Measurements from ENCODE around the gene PPP2R1B. TPM values are rescaled to one million over a fixed set of nuclear protein-coding genes. Genes with fewer than 3 reads are reported as not detected.

The PPP2R1B gene
- total and polyA plus RNA-seq, 4 donors, result 33.2 to 316 (median 52.5) TPM

GRCh38 chr11:111729831-111730311, 36.3 kb downstream of the PPP2R1B start:
- Histone ChIP-seq H3K27me3 (ENCODE audit: control insufficient read depth in 4 of 4, insufficient read depth in 4 of 4, low read length in 3 of 4) (no peaks in the 10 kb centered on the region), H3K9ac (ENCODE audit: low read depth in 1 of 2, low read length in 2 of 2) (peak overlapping the region; percentile 58 to 85), H3K36me3 (ENCODE audit: control insufficient read depth in 4 of 4, insufficient read depth in 3 of 4, low read depth in 1 of 4, low read length in 3 of 4) (peaks cover 0 to 6% (median 2%) of the 10 kb centered on the region in 4 donors), H3K27ac (ENCODE audit: low read depth in 1 of 2, low read length in 2 of 2) (peak overlapping the region; percentile 97 to 98), H3K4me3 (ENCODE audit: low read depth in 1 of 3, low read length in 3 of 3) (no peak overlapping the region), H3K4me1 (ENCODE audit: control insufficient read depth in 4 of 4, insufficient read depth in 4 of 4, low read length in 3 of 4) (peaks cover 11 to 69% (median 39%) of the 10 kb centered on the region in 4 donors), H3K9me3 (ENCODE audit: control insufficient read depth in 4 of 4, low read length in 3 of 4) (no peaks in the 10 kb centered on the region)
- TF ChIP-seq FOXA1 (IDR thresholded peaks at IDR 0.05) (no peak), SP1 (IDR thresholded peaks at IDR 0.05) (peak; percentile 18), RXRA (IDR thresholded peaks at IDR 0.05) (peak; percentile 21 to 42), YY1 (IDR thresholded peaks at IDR 0.05) (no peak), RAD21 (IDR thresholded peaks at IDR 0.05) (peak; percentile 5 to 20), NR2F2 (IDR thresholded peaks at IDR 0.05) (peak; percentile 98)
- no peak for DNase-seq (ENCODE audit: low spot score)
- WGBS, result 60% methylated on average over 9 of the region's 9 CpGs

GRCh38 chr11:111729071-111729830, 36.9 kb downstream of the PPP2R1B start:
- Histone ChIP-seq H3K4me1 (ENCODE audit: control insufficient read depth in 4 of 4, insufficient read depth in 4 of 4, low read length in 3 of 4) (peaks cover 11 to 63% (median 36%) of the 10 kb centered on the region in 4 donors), H3K27ac (ENCODE audit: low read depth in 1 of 2, low read length in 2 of 2) (peak overlapping the region; percentile 97 to 98), H3K9ac (ENCODE audit: low read depth in 1 of 2, low read length in 2 of 2) (peak overlapping the region; percentile 58 to 85), H3K9me3 (ENCODE audit: control insufficient read depth in 4 of 4, low read length in 3 of 4) (no peaks in the 10 kb centered on the region), H3K36me3 (ENCODE audit: control insufficient read depth in 4 of 4, insufficient read depth in 3 of 4, low read depth in 1 of 4, low read length in 3 of 4) (peaks cover 1 to 8% (median 5%) of the 10 kb centered on the region in 4 donors), H3K27me3 (ENCODE audit: control insufficient read depth in 4 of 4, insufficient read depth in 4 of 4, low read length in 3 of 4) (no peaks in the 10 kb centered on the region), H3K4me3 (ENCODE audit: low read depth in 1 of 3, low read length in 3 of 3) (no peak overlapping the region)
- peak; percentile 71 for DNase-seq (ENCODE audit: low spot score)
- 80% methylated on average over 10 of the region's 10 CpGs for WGBS
- TF ChIP-seq YY1 (IDR thresholded peaks at IDR 0.05), result no peak
- TF ChIP-seq, protein P1, sequence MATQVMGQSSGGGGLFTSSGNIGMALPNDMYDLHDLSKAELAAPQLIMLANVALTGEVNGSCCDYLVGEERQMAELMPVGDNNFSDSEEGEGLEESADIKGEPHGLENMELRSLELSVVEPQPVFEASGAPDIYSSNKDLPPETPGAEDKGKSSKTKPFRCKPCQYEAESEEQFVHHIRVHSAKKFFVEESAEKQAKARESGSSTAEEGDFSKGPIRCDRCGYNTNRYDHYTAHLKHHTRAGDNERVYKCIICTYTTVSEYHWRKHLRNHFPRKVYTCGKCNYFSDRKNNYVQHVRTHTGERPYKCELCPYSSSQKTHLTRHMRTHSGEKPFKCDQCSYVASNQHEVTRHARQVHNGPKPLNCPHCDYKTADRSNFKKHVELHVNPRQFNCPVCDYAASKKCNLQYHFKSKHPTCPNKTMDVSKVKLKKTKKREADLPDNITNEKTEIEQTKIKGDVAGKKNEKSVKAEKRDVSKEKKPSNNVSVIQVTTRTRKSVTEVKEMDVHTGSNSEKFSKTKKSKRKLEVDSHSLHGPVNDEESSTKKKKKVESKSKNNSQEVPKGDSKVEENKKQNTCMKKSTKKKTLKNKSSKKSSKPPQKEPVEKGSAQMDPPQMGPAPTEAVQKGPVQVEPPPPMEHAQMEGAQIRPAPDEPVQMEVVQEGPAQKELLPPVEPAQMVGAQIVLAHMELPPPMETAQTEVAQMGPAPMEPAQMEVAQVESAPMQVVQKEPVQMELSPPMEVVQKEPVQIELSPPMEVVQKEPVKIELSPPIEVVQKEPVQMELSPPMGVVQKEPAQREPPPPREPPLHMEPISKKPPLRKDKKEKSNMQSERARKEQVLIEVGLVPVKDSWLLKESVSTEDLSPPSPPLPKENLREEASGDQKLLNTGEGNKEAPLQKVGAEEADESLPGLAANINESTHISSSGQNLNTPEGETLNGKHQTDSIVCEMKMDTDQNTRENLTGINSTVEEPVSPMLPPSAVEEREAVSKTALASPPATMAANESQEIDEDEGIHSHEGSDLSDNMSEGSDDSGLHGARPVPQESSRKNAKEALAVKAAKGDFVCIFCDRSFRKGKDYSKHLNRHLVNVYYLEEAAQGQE (IDR thresholded peaks at IDR 0.05), result no peak
- no peak for TF ChIP-seq RAD21 (IDR thresholded peaks at IDR 0.05)
- no peak for TF ChIP-seq RXRA (IDR thresholded peaks at IDR 0.05)
- TF ChIP-seq MAX (IDR thresholded peaks at IDR 0.05), result no peak
- TF ChIP-seq NR2F2 (IDR thresholded peaks at IDR 0.05), result no peak
- TF ChIP-seq GABPA (IDR thresholded peaks at IDR 0.05 in 1 of 2, conservative IDR thresholded peaks at IDR 0.05 in 1 of 2), result no peak
- TF ChIP-seq FOXA1 (IDR thresholded peaks at IDR 0.05), result no peak
- TF ChIP-seq HNF4G (IDR thresholded peaks at IDR 0.05), result no peak
- no peak for TF ChIP-seq TAF1 (conservative IDR thresholded peaks at IDR 0.05)
- no peak for TF ChIP-seq JUND (IDR thresholded peaks at IDR 0.05)
- no peak for TF ChIP-seq EGR1 (IDR thresholded peaks at IDR 0.05; ENCODE audit: low read depth in 2 of 2)
- no peak for TF ChIP-seq SP1 (IDR thresholded peaks at IDR 0.05)
- no peak for TF ChIP-seq FOXA2 (IDR thresholded peaks at IDR 0.05)
- TF ChIP-seq HNF4A (conservative IDR thresholded peaks at IDR 0.05), result no peak
- TF ChIP-seq, protein P2, sequence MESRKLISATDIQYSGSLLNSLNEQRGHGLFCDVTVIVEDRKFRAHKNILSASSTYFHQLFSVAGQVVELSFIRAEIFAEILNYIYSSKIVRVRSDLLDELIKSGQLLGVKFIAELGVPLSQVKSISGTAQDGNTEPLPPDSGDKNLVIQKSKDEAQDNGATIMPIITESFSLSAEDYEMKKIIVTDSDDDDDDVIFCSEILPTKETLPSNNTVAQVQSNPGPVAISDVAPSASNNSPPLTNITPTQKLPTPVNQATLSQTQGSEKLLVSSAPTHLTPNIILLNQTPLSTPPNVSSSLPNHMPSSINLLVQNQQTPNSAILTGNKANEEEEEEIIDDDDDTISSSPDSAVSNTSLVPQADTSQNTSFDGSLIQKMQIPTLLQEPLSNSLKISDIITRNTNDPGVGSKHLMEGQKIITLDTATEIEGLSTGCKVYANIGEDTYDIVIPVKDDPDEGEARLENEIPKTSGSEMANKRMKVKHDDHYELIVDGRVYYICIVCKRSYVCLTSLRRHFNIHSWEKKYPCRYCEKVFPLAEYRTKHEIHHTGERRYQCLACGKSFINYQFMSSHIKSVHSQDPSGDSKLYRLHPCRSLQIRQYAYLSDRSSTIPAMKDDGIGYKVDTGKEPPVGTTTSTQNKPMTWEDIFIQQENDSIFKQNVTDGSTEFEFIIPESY (IDR thresholded peaks at IDR 0.05), result no peak
- TF ChIP-seq CTCF (IDR thresholded peaks at IDR 0.05; ENCODE audit: low read depth, low read length, missing input control), result no peak
- TF ChIP-seq ATF3 (IDR thresholded peaks at IDR 0.05), result no peak

Data from liver (tissue), 9 donors.